ENCODE data around the gene KCNA3. TPM values are rescaled to one million over a fixed set of nuclear protein-coding genes. Genes with fewer than 3 reads are reported as not detected.

KCNA3 gene
- total and polyA plus RNA-seq, 9 donors = 0.21 to 2.1 (median 1.1) TPM

DNA sequence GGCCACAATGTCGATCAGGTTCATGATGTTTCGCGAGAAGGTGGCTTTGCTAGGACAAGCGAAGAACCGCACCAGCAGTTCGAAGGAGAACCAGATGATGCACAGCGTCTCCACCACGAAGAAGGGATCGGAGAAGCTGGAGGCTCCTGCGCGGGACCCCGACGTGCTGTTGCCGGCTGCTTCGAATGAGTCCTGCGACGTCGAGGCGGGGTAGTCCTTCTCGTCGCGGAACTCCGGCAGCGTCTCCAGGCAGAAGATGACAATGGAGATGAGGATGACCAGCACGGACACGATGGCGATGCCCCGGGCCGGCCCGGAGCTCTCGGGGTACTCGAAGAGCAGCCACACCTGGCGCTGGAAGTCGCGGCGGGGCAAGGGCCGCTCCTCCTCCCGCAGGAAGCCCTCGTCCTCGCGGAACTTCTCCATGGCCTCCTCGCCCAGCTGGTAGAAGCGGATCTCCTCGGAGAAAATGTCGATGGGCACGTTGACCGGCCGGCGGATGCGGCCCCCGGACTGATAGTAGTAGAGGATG is 869 bp downstream of the KCNA3 start:
- no peak for TF ChIP-seq EP300 (IDR thresholded peaks at IDR 0.05)
- TF ChIP-seq, protein P1, sequence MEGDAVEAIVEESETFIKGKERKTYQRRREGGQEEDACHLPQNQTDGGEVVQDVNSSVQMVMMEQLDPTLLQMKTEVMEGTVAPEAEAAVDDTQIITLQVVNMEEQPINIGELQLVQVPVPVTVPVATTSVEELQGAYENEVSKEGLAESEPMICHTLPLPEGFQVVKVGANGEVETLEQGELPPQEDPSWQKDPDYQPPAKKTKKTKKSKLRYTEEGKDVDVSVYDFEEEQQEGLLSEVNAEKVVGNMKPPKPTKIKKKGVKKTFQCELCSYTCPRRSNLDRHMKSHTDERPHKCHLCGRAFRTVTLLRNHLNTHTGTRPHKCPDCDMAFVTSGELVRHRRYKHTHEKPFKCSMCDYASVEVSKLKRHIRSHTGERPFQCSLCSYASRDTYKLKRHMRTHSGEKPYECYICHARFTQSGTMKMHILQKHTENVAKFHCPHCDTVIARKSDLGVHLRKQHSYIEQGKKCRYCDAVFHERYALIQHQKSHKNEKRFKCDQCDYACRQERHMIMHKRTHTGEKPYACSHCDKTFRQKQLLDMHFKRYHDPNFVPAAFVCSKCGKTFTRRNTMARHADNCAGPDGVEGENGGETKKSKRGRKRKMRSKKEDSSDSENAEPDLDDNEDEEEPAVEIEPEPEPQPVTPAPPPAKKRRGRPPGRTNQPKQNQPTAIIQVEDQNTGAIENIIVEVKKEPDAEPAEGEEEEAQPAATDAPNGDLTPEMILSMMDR (IDR thresholded peaks at IDR 0.05) = no peak
- TF ChIP-seq POLR2A (IDR thresholded peaks at IDR 0.05) = no peak
- Histone ChIP-seq H3K27ac (no peak overlapping the region), H3K36me3 (no peaks in the 10 kb centered on the region), H3K9me3 (no peaks in the 10 kb centered on the region), H3K4me3 (peak overlapping the region; percentile 46), H3K27me3 (no peaks in the 10 kb centered on the region), H3K4me1 (ENCODE audit: insufficient read depth) (peaks cover 5% of the 10 kb centered on the region)
- DNase-seq = peak in 1 of 5 donors; percentile 26
- WGBS, 3 donors = 36 to 42% (median 41%) methylated on average over 51 of the region's 51 CpGs
- intact Hi-C loops (cut with DNase I) = no loop called here

DNA sequence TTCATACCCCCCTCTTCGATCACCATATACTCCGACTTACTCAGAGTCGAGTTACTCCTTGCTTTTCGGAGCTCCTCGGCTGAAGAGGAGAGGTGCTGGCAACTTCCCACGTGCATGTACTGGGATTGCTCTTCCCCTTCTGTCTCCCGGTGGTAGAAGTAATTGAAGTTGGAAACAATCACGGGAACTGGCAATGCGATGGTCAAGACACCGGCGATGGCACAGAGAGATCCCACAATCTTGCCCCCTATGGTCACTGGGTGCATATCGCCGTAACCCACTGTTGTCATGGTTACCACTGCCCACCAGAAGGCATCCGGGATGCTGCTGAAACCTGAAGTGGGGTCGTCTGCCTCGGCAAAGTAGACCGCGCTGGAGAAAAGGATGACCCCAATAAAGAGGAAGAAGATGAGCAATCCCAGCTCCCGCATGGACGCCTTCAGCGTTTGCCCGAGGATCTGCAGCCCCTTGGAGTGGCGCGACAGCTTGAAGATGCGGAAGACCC is 1.5 kb downstream of the KCNA3 start:
- no peak for DNase-seq
- TF ChIP-seq EP300 (IDR thresholded peaks at IDR 0.05) (no peak), POLR2A (IDR thresholded peaks at IDR 0.05) (no peak)
- TF ChIP-seq, protein P1 (IDR thresholded peaks at IDR 0.05) = no peak
- Histone ChIP-seq H3K9me3 (no peaks in the 10 kb centered on the region), H3K36me3 (no peaks in the 10 kb centered on the region), H3K4me3 (no peak overlapping the region), H3K27ac (no peak overlapping the region), H3K27me3 (no peaks in the 10 kb centered on the region), H3K4me1 (ENCODE audit: insufficient read depth) (peaks cover 5% of the 10 kb centered on the region)
- 83 to 86% (median 84%) methylated on average over 25 of the region's 25 CpGs for WGBS, 3 donors
- intact Hi-C loops (cut with DNase I) = no loop called here

DNA sequence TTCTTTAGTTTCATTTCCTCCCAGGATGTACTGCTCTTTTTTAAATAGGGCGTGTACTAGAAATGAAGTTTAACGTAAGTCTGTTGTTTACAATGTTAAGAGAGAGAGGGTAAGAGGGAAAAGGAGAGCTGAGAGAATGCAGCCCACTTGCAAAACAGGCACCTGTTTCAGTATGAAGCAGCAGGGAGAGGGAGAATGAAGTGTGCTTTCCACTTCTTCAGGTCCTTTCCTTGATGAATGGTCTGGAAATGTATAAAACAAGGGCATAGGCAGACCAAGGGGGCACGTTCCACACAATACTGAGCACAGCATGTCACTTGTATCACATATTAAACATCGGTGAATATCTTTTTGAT is 2.0 kb downstream of the KCNA3 start:
- Histone ChIP-seq H3K4me1 (ENCODE audit: insufficient read depth) (peaks cover 5% of the 10 kb centered on the region), H3K9me3 (no peaks in the 10 kb centered on the region), H3K4me3 (no peak overlapping the region), H3K27ac (no peak overlapping the region), H3K27me3 (no peaks in the 10 kb centered on the region), H3K36me3 (no peaks in the 10 kb centered on the region)
- DNase-seq = no peak
- WGBS, 3 donors = 48 to 57% (median 54%) methylated on average over 4 of the region's 4 CpGs
- TF ChIP-seq, protein P1 (IDR thresholded peaks at IDR 0.05) = no peak
- no peak for TF ChIP-seq POLR2A (IDR thresholded peaks at IDR 0.05)
- intact Hi-C loops (cut with DNase I) = no loop called here

DNA sequence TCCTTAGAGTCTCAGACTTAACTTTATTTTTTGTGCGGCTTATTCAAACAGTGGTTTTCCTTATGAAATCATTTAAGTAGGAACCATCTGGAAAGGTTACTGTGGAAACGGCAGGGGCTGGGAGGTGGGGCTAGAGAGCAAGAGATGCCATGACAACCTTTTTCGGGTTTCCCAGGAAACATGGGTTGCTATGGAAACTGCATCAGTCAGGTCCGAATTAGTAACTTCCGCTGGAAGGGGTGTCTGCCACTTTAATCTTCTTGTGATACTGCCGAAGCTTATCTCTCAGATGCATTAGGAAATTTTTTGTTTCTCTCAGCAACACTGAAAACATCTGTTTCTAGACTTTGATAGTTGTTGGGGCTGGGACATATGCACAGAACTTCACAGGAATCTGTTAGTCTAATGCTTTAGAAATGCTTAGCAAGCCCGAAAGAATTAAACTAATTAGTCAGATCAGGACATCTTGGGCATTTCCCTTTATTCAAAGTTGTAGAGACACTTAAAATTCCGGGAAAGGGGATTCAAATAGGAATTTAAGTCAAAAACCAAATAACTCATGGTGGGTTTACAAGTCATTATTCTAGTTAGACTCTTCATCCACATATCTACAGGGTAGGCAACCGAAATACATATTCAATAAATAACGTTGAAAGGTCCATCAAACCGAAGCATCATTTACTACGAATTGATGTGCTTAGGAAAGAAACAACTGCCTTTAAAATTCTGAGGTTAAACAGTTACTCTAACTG is 2.6 kb downstream of the KCNA3 start:
- Histone ChIP-seq H3K27me3 (no peaks in the 10 kb centered on the region), H3K4me3 (no peak overlapping the region), H3K9me3 (no peaks in the 10 kb centered on the region), H3K4me1 (ENCODE audit: insufficient read depth) (peaks cover 5% of the 10 kb centered on the region), H3K27ac (no peak overlapping the region), H3K36me3 (no peaks in the 10 kb centered on the region)
- intact Hi-C loops (cut with DNase I) = no loop called here
- no peak for TF ChIP-seq POLR2A (IDR thresholded peaks at IDR 0.05)
- no peak for TF ChIP-seq EP300 (IDR thresholded peaks at IDR 0.05)
- TF ChIP-seq, protein P1 (IDR thresholded peaks at IDR 0.05) = no peak
- DNase-seq = peak in 1 of 5 donors; percentile 22
- WGBS, 3 donors = 23 to 36% (median 36%) methylated on average over 12 of the region's 12 CpGs
